Daoy (cell line): ENCODE results near the gene GREB1L. TPM values are rescaled to one million over a fixed set of nuclear protein-coding genes. Genes with fewer than 3 reads are reported as not detected.
"Not testable (repeated sequence)": the region's sequence is repeated elsewhere in the genome, so short reads cannot be mapped to it uniquely, and the experiment has no call there.

Experiments used
- DNase-seq: peaks from one replicate; pipeline ENCODE4 v3.0.0-alpha.2; 2015; ENCODE audit warnings: low read depth
- total RNA-seq: library from RNA; depleted of rRNA; stranded (reverse); fragments of >200 nt; shearing (Covaris generic); gene quantifications from 2 replicates; pipeline ENCODE4 v1.2.3, GENCODE V29; 2014

Gene GREB1L
- total RNA-seq, 1 experiment from 2014 or later, result 1.7 TPM

- no peak for DNase-seq
Measured at GRCh38 chr18:21306368-21306767, 64.3 kb downstream of the GREB1L start.

DNA sequence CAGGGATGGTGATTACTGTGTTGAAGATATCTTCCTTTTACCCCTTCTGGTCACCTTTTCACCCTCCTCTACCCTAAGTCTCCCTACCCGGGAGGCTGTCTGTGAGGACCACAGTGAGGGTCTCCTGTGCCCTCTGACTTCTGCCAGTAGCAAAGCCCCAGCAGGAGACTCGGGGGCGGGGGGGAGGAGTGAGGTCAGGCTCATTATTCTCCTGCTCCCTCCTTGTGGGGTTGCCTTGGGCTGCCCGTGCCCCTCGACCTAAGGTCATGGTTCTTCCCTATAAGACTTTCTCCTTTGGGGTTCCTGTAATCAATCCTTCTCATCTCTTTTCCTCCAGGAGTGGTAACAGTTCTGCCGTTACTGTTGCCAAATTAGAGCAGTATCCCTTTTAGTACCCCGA lies 65.5 kb downstream of the GREB1L start:
- DNase-seq, result no peak

DNA sequence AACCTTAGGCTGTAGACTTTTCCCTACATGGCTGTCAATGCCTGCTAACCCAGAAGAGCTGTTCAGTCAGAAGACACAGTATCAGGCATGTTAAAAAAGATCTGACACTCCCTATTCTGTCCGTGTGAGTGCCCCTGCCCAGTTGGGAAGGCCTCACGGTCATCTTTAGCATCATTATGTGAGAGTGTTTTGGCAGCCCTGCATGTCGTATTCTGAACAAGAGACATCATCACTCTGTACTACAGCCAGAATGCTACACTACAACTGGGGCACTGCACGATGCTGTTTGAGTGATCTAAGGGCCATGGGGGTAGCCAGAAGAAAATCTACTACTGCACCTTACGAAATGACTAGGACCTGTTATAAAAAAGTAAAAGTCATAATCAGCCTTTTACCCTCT lies 67.2 kb downstream of the GREB1L start:
- no peak for DNase-seq

GRCh38 chr18:21311980-21312379 lies 69.9 kb downstream of the GREB1L start:
- DNase-seq, result not testable (repeated sequence)

GRCh38 chr18:21313576-21313975 lies 71.5 kb downstream of the GREB1L start:
- no peak for DNase-seq

DNA sequence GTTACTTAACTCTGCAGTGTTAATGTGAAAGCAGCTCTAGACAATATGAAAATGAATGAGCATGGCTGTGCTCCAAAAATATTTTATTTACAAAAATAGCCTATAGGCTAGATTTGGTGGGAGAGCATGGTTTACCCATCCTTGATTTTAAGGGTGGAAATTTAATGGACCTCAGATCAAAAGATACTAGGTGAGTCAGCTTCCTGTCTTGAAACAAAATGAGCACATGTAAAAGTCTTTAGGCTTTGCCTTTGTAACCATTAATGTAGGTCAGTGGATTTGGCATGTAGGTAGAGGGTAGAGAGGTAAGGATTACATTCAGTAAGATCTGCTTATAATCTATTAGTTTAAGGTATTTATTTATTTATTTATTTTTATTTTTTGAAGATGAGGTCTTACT lies 72.7 kb downstream of the GREB1L start:
- DNase-seq, result peak; percentile 15

DNA sequence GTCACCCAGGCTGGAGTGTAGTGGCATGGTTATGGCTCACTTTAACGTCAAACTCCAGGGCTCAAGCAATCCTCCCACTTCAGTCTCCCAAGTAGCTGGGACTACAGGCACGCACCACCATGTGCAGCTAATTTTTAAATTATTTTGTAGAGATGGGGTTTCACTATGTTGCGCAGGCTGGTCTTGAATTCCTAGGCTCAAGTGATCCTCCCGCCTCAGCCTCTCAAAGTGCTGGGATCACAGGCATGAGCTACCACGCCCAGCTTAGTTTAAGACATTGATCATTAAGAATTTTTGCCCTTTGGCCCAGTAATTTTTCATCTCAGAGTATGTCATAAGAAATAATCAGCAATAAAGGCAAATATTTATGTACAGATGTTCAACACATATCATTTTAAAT lies 73.1 kb downstream of the GREB1L start:
- not testable (repeated sequence) for DNase-seq

GRCh38 chr18:21315741-21316197 lies 73.7 kb downstream of the GREB1L start:
- DNase-seq, result peak; percentile 3

GRCh38 chr18:21316296-21316695 lies 74.3 kb downstream of the GREB1L start:
- DNase-seq, result no peak

DNA sequence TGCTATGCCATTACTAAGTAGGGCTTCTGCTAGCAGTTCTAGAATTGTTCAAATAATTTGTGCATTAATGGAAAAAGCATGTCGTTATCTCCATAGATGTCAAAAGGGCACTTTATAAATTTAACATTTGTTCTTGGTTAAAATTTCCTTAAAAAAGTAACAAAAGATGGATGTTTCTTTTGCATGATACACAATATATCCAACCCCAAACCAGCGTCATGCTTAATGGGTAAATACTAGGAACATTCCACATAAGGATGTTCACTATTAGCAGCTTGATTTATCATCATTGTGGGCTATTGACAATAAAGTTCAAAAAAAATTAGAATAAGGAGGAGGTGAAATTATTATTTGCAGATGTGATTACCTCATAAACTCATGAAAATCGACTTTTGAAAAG lies 79.7 kb downstream of the GREB1L start:
- DNase-seq, result no peak

DNA sequence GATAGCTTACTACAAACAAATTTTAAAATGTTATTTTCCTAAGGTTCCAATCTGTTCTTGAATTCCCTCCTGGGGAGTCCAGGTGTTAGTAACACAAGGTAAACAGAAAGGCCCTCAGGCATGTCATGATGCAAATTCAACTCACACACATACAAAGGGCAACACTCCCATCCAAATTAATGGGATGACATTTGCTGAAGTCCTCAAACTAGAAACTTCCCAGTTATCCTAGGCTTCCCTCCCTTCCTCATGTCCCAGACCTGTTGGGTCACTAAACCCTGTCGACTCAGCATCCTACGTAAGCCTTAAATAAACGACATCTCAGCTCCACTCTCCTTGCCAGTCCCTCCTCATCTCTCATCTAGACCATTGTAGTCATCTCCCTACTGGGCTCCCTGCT lies 85.1 kb downstream of the GREB1L start:
- DNase-seq, result no peak

- peak; percentile 87 for DNase-seq
Measured at GRCh38 chr18:21330122-21330701, 88.2 kb downstream of the GREB1L start.

DNA sequence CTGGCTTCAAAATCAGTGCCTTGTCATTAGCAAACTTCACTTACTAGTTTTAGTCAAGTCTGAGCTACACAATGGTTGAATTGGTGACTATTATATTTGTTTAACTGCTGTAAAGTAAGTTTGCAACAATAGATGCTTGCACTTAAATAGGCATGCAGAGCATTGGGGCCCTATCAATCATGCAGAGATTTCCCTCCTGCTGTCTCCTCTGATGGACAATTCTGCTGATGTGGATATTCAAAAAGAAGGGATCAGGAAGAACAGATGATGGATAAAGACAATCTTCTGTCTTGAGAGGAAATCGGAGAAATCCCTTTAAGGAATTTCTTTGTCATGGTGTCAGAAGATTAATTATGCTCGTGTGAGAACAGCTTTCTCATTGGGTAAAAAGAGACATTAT lies 89.0 kb downstream of the GREB1L start:
- no peak for DNase-seq

DNA sequence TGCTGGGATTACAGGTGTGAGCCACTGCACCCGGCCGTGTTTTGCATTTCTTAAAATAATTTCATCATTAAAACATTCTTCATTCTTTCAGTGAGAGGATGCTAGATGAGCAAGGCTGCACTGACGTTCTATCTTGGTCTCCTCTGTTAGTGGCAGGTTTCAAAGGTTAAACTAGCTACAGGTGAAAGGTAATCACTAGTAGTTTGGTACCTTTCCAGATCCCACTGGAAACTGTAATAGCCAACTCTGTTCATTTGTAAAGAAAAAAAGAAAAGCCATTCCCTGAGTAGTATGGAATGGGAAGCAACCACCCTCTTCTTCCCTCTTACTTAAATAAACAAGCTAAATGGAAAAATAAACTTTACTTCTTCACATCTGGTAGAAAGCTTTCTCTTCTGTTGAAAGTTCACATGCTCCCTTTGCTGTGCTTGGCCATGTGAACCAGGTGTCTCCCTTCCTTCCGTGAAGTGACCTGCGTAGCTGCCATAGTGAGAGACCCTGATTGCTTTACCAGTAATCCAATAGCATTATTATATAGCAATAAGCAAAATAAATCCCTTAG lies 94.0 kb downstream of the GREB1L start:
- no peak for DNase-seq

DNA sequence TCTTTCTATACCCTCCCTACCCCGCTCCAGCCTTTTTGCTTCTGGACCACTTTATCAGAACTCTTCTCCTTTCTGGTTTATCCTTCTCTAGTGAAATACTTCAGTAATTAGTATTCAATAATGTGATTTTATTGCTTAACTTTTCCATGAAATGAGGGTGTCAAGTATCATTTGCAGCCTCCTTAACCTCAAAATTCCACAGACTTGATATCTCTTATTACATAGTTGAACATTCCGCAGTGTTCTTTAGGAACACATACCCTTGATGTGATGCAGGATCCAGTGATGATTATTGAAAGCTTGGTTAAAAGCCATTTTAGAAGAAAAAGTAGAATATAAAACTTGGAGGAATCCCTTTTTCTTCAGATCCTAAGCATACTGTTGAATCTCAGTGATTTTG lies 94.8 kb downstream of the GREB1L start:
- no peak for DNase-seq

GRCh38 chr18:21341141-21341540 lies 99.1 kb downstream of the GREB1L start:
- DNase-seq, result peak; percentile 17

GRCh38 chr18:21342372-21342771 lies 100.3 kb downstream of the GREB1L start:
- DNase-seq, result no peak

DNA sequence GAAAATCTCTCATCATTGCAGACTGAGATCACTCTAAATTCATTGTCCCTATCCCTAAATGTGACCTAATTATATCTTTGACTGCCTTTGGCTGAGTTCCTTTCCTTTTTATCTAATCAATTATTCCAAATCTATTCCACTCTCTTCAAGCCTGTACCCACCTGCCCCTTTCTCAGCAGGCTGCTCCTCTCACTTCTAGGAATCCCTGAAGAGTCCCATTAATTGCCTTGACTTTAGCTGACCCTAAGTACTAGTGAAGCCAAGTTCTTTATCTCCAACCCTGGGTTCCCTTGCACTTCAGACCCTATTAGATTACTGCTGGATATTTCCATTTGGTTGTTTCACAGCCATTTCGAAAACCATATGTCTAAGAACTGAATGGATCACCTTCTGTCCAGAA lies 102.8 kb downstream of the GREB1L start:
- no peak for DNase-seq

- DNase-seq, result no peak
Measured at GRCh38 chr18:21345840-21346239, 103.8 kb downstream of the GREB1L start.

DNA sequence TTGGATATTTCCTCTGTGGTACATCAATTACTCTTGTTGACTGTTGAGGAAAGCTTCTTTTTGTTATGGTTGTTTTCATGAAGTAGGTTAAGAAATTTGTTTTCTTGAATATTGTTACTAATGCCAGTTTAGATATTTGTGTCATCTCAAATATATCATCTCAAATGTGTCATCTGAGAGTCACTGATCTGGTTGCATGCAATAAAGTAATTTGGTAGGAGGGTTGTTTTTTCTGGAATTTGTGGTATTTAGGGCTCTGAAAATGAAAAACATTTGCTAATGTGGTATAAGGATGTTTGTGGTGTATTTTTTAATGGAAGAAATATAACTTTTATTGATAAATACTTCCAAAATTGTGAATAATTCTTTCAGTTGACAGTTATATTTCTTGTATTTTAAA lies 117.7 kb downstream of the GREB1L start:
- no peak for DNase-seq

DNA sequence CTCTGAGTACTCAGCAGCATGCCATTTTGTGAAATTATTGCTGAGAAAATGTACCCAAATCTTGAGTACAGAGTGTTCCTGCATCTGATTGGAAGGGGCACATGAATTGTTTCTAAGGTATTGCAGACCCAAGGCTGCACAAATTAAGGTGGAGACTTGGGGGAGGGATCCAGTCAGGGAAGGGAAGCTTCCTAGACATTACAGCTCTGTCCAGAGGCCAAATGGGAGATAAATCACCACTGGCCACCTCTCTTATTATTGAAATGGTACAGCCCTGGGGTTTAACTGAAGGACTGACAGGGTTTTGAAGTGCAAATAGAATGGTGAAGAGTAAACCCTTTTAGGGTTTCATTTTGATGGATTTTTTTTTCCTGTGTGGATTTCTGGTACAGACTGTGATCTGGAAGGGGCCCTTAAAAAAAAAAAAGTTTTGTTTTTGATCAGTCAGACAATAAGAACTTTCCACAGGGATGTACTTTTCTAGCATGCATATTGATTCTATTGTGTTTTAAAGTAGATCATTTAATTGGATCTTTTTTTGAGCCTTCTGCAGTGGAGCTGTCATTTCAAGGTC lies 119.4 kb downstream of the GREB1L start:
- DNase-seq, result no peak

DNA sequence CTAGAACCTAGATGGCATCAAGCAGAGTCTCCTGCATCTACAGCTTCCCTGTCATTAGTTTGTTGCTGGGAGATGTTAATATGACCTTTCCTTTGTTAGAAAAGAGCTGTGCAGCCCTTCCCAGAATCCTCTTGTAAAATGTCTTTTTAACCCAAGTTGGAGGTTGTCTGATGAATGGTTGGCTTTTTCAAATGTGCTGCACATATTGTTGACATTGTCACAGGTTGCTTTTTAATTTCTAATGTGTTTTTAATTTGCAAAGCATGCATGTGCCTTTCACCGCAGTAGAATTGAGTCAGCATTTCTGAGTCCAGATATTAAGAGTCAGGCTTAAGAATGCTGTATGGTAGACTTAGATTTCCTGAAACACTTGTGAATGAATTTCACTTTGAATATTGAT lies 120.8 kb downstream of the GREB1L start:
- DNase-seq, result no peak

DNA sequence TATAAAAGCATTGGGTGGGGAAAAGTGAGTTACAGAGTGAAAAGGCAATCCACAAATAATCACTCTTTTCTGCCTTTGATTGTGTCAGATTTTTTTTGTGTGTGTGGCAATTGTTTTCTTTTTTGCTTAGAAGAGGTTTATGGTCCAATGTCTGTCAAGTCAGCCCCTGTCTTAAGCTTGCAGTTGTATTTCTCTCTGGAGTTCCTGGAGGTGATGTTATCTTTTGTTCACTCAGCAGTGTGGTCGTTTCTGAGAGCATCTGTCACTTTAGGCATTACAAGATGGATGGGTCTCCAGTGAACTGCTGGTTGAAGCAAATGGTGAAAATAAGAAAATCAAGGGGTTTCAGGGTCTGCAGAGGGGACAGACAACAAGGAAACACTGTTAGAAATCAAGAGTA lies 121.3 kb downstream of the GREB1L start:
- DNase-seq, result no peak

DNA sequence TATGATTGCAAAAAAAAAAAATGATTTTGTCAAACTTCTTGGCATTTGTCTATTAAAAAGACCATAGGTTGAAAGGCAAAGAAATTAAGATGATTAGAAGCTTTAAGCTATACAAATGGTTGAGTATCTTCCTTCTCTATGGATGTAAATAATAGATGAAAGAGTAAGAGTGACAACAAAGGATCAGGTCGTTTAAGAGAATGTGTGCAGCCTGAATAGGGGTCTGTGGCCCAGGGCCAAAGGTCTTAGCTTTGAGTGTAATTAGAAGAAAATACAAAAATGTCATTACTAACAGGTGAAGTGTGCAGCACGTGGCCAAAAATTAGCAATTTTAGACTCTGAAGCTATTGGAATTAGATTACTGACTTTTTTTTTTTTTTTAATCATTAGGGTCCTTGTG lies 122.4 kb downstream of the GREB1L start:
- no peak for DNase-seq
